MG63 (cell line): ENCODE data around the gene PDILT. TPM values are rescaled to one million over a fixed set of nuclear protein-coding genes. Genes with fewer than 3 reads are reported as not detected.
A peak's percentile ranks its signal among the peaks of the same experiment; 100 is the strongest.

ENCODE experiments used
- DNase-seq: peaks from one replicate; pipeline ENCODE4 v3.0.0-alpha.2; 2020
- H3K27me3 ChIP-seq: fragments of 250-450 bp; sonication (Bioruptor Pico); 2 replicates; pipeline ENCODE4 v1.5.1; 2020; ENCODE audit warnings: mild to moderate bottlenecking, moderate library complexity
- H3K36me3 ChIP-seq: fragments of 250-450 bp; sonication (Bioruptor Pico); 2 replicates; pipeline ENCODE4 v1.5.1; 2020; ENCODE audit warnings: mild to moderate bottlenecking, moderate library complexity
- H3K4me3 ChIP-seq: fragments of 250-450 bp; sonication (Bioruptor Pico); 2 replicates; pipeline ENCODE4 v1.5.1; 2020; ENCODE audit warnings: mild to moderate bottlenecking, moderate library complexity
- H3K9me3 ChIP-seq: fragments of 250-450 bp; sonication (Bioruptor Pico); 2 replicates; pipeline ENCODE4 v1.5.1; 2020; ENCODE audit warnings: mild to moderate bottlenecking, moderate library complexity
- total RNA-seq: library from RNA; depleted of rRNA; stranded (reverse); fragments of >200 nt; shearing (Covaris generic); gene quantifications from 2 replicates; pipeline ENCODE4 v1.2.3, GENCODE V29; 2014; ENCODE audit warnings: low replicate concordance

The PDILT gene
- total RNA-seq, 1 experiment from 2014 or later: not detected

DNA sequence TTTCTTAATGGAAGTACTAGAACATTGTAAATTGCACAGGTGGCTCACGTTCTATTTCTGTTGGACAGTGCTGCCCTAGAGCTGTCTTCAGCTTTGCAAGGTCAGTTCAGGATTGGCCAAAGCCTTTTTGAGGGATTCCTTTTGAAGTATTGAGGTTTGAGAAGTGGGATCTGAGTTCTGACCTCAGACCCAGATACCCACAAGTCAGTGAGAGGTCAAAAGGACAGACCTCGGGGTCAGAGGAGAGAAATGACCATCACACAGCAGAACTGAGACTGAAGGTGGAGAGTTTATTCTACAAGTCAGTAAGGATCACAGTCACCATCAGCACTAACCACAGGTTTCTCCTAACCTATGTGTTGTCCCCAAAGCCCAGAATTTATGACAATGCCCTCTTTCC lies 6.5 kb upstream of the PDILT start:
- no peaks in the 10 kb centered on the region for H3K36me3 ChIP-seq
- no peaks in the 10 kb centered on the region for H3K27me3 ChIP-seq
- H3K9me3 ChIP-seq: no peaks in the 10 kb centered on the region
- no peak for DNase-seq
- H3K4me3 ChIP-seq: no peak overlapping the region

DNA sequence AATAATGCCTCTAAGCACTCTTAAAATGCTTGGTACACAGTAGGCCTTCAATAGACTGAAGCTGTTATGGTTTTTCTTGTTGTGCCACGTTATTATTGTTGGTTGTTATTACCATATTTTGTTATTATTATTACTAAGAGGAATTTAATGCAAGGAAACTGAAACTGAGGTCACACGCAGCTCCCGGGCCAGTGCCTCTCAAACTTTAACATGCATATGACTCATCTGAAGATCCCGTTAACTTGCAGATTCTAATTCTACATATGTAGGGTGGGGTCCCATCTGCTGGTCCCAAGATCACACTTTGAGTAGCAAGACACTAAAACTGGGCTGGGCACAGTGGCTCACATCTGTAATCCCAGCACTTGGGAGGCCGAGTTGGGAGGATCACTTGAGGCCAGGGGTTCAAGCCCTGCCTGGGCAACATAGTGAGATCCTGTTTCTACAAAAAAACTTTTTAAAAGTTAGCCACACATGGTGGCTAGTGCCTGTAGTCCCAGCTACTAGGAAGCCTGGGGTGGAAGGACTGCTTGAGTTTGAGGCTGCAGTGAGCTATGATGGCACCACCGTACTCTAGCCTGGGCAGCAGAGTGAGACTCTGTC lies 5.7 kb upstream of the PDILT start:
- no peaks in the 10 kb centered on the region for H3K36me3 ChIP-seq
- no peaks in the 10 kb centered on the region for H3K27me3 ChIP-seq
- no peaks in the 10 kb centered on the region for H3K9me3 ChIP-seq
- H3K4me3 ChIP-seq: no peak overlapping the region
- peak; percentile 55 for DNase-seq

DNA sequence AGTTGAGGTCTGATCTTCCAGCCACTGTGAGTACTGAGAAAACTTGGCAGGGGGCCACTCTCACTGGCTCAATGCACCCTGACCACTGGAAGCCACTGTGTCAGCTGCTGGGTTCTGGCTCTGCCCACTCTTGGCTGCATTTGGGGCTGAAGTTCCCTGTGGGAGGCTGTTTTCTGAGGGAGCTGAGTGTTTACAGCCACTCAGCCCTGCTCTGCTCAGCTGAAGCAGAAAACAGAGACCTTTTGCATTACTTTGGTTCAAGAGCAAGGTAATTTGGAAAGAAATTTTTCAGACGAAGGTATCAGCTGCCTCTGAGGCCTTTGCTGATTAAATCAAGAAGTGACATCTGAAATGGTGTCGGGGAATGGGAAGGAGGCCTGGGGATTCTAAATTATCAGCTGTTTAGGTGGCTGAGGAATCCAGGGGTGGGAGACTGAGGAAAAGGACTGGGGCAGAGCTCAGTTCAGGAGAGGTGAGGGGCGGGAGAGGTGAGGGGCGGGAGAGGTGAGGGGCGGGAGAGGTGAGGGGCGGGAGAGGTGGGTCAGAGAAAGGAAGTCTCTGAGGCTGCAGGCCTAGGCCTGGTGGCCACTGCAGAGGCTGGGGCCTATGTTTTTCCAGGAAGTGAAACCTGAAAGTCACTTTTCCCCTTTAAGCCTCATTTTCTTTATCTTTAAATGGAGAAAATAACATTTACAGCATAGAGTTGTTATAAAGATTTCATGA lies 5.0 kb upstream of the PDILT start, which contains the start of gene ACSM5:
Gene ACSM5 (plus strand): TSS at position 137 of the 723 bp plus-strand sequence. CDS start 1,951 bp downstream, outside the sequence.
- Histone ChIP-seq H3K36me3 (no peaks in the 10 kb centered on the region), H3K4me3 (no peak within 1 kb of the TSS), H3K27me3 (no peaks in the 10 kb centered on the region), H3K9me3 (no peaks in the 10 kb centered on the region)
- peak; percentile 84 for DNase-seq

DNA sequence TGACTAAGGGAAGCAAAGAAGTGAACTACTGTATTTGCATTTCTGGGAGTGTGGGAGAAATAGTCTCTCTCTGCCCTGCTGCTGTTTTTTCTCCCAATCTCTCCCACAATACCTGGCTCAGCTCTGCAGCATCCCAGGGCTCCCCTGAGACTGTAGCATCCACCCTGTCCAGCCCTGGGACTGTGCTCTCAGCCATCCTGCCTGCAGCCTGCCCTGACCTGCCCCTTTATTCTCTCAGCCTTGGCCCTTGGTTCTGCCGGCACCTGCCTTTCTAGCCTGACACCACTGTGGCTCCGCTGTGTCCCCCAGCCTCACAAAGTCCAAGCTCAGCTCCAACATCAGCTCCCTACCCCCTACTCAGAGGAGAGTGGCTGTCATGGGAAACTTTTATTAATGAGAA lies 1.9 kb downstream of the PDILT start:
- DNase-seq: no peak
- Histone ChIP-seq H3K9me3 (no peaks in the 10 kb centered on the region), H3K4me3 (no peak overlapping the region), H3K36me3 (no peaks in the 10 kb centered on the region), H3K27me3 (no peaks in the 10 kb centered on the region)

DNA sequence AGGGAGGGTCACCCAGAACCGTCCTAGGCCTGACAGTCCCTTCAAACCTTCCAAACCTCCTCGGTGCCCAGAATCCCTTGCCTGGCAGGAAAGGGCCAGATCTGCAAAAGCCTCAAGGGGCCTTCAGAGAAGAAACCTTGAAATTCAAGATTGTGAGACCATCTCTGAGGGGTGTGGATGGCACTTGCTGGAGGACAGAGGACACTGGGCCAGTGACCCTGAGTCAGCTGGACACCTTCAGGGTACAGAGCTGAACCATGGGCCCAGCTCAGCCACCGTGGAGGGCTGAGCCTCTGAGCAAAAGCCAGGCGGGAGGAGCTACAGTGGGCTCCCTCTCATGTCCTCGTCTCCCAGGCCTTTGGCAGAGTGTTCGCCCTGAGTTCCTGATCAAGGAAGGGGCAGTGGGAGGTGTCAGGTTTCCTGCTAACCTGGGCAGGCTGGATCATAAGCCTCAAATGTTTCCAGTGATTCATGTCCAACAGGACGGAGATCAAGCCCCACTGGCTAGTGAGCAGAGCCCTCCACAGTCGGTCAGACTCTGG lies 3.0 kb downstream of the PDILT start:
- Histone ChIP-seq H3K36me3 (no peaks in the 10 kb centered on the region), H3K4me3 (no peak overlapping the region), H3K9me3 (no peaks in the 10 kb centered on the region), H3K27me3 (no peaks in the 10 kb centered on the region)
- no peak for DNase-seq

DNA sequence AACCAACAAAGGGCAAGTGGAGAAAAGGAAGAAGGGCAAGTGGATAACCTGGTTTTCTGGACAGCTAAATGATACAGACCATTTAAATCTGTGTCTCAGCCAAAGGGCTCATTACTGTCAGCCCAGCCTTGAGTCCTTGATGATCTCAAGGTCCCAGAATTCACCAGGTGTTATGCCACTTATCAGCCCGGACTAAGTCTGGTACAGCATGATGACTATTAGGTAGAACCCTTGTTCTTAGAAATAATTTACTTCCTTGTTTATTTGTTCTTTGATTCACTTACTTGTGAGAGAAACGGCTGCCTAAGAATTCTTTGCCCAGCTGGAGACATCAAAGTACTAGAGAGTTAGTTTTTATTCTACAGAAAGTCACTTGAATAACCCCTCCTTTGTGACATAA lies 3.5 kb downstream of the PDILT start:
- Histone ChIP-seq H3K9me3 (no peaks in the 10 kb centered on the region), H3K36me3 (no peaks in the 10 kb centered on the region), H3K4me3 (no peak overlapping the region), H3K27me3 (no peaks in the 10 kb centered on the region)
- DNase-seq: no peak

DNA sequence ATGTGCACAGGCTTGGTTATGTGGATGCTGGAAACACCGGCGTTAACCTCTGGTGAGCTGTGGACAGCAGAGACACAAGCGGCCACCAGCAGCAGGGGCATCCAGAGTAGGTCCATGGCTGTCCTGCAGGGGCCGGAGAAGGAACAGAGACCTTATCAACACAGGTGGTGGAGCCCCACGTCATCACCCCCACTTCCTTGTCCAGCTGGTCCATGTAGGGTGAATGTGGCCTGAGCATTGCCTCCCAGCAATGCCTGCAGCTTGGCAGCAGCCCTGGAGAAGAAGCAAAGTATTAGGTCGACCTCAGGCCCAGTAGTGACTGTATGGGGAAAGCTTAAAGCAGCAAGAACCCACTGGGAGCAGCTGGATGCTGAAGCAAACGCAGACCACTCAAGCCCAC lies 5.4 kb downstream of the PDILT start:
- no peak overlapping the region for H3K4me3 ChIP-seq
- no peaks in the 10 kb centered on the region for H3K9me3 ChIP-seq
- DNase-seq: no peak

DNA sequence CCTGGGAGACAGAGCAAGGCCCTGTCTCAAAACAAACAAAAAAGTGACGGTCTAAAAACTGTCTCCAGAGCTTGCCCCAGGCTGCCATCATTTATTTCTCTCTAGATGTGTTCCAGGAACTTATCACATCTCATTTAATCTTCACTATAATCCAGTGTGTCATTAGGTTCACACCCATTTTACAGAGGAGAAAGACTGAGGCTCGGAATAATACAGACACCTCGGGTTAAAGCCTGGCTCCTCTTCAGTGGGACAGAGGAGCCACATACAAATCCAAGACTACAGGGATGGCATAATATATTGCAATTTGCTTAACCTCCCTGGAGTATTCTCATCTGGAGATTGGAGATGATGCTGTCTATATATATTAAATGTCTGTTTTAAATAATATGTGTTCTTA lies 5.9 kb downstream of the PDILT start:
- H3K27me3 ChIP-seq: no peaks in the 10 kb centered on the region
- DNase-seq: no peak

More for the DNA sequence above, 5.4 kb downstream of the PDILT start:
- Histone ChIP-seq H3K27me3 (no peaks in the 10 kb centered on the region), H3K36me3 (no peaks in the 10 kb centered on the region)

DNA sequence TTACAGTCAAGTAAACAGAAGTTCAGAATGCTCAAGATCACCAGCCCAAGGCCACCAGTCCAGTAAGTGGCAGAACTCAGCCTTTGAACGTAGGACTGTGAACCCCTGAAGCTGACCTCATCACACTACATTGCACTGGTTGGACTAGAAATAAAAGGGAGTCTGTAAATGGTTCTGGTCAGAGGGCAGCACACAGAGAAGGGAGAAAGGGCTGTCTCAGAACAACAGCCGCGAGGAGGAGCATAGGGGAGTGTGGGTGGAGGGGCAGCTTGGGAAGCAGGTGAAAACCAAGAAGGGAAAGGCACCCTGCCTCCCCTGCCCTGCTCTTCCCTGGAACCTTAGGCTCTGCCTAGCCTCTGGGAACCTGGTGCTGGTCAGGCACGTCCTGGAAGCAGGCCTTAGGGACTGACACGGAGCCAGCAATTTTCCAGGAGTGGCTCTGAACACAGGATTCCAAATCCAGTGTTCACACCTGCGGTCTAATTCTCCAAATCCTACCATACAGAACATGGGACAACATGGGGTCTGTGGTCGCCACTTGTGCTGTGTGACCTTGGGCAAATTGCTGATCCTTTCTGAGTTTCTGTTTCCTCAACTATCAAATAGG lies 7.0 kb downstream of the PDILT start:
- no peak for DNase-seq
- no peak overlapping the region for H3K4me3 ChIP-seq
- H3K27me3 ChIP-seq: no peaks in the 10 kb centered on the region
- H3K36me3 ChIP-seq: no peaks in the 10 kb centered on the region
- H3K9me3 ChIP-seq: no peaks in the 10 kb centered on the region

More for the DNA sequence above, 5.9 kb downstream of the PDILT start:
- H3K4me3 ChIP-seq: no peak overlapping the region
- H3K36me3 ChIP-seq: no peaks in the 10 kb centered on the region
- H3K9me3 ChIP-seq: no peaks in the 10 kb centered on the region

DNA sequence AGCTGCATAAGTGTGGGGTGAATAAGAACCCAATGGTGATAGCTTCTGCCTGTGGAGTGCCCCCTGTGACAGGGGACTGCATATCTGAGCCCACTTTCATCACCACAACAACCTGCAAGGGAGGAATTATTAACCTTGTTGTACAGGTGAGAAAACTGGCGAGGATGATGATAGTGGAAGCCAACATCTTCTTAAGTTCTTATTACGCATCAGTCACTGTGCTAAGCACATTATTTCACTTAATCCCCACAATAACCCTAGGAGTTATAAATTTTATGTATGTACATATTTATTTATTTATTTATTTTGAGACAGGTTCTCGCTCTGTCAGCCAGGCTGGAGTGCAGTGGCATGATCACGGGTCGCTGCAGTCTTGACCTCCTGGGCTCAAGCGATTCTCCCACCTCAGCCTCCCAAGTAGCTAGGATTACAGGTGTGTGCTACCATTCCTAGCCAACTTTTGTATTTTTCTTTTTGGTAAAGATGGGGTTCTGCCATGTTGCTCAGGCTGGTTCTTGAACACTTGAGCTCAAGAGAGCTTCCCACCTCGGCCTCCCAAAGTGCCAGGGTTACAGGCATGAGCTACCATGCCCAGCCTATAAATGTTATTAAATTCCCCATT lies 7.6 kb downstream of the PDILT start:
- no peak for DNase-seq
- no peaks in the 10 kb centered on the region for H3K27me3 ChIP-seq
- no peaks in the 10 kb centered on the region for H3K36me3 ChIP-seq
- no peaks in the 10 kb centered on the region for H3K9me3 ChIP-seq
- H3K4me3 ChIP-seq: no peak overlapping the region

DNA sequence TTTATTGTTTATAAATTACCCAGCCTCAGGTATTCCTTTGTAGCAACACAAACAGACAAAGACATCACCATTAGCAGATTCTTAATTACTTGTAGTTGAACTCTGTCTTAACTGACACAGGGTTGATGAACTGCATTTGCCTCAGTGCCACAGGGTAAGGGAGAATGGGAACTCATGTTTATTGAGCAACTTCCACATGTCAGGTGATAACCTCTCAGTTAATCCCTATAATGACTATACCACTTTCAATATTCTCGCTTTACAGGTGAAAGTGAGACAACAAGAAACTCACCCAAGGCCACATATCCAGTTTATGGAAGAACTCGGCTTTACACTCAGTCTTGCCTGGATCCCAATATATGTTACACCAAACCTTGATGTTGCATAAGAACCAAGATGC lies 8.6 kb downstream of the PDILT start:
- H3K9me3 ChIP-seq: no peaks in the 10 kb centered on the region
- no peak overlapping the region for H3K4me3 ChIP-seq
- H3K27me3 ChIP-seq: 0 out of 2 replicates have a peak, but pooled peaks cover under 1% of the 10 kb centered on the region
- DNase-seq: no peak
- no peaks in the 10 kb centered on the region for H3K36me3 ChIP-seq

DNA sequence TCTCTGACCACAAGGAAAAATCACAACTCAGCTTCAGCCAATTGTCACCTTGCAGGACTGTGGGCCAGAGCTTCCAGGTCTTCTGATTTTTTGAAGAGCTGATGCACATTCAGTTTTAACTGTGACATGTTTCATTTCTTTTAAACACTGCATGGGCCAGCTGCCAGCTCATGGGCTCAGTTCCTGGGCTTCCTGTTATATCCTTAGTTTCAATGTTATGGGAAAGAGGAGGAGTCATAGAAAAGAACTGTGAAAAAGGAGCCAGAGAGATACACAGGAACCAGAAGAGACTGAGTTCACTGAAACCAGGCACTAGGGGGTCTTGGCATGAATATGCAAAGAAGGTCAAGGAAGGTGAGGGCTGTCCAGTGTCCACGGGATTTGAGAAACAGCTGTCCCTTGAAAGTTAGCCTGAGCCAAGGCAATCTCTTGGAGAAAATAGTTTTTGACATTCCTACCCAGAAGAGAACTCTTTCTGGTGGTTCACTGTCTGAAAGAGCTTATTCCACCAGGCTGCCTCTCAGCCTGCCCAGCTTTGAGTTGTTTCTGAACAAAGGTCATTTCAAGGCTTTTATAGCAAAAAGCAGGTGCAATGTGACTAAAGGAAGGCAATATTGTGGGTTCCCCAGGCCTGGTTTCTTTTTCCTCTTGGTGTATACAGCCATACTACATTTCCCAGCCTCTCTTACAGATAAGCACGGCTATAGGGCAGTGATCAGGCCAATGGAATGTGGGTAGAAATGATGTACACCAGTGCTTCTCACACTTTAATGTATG lies 10.5 kb downstream of the PDILT start:
- 0 out of 2 replicates have a peak, but pooled peaks cover 2% of the 10 kb centered on the region for H3K27me3 ChIP-seq
- no peaks in the 10 kb centered on the region for H3K36me3 ChIP-seq
- no peak overlapping the region for H3K4me3 ChIP-seq
- no peaks in the 10 kb centered on the region for H3K9me3 ChIP-seq
- DNase-seq: peak; percentile 35

DNA sequence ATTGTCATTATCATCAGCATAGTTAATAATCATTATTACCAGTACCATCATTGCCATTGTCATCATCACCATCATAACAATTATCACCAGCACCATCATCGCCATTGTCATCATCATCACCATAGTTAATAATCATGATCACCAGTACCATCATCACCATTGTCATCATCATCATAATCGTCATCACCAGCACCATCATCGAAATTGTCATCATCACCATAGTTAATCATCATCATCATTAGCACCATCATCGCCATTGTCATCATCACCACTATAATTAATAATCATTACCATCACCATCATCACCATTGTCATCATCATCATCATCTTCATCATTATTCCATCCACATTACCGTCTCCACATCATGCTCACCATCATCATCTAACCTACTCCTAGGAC lies 13.5 kb downstream of the PDILT start:
- no peaks in the 10 kb centered on the region for H3K9me3 ChIP-seq
- 0 out of 2 replicates have a peak, but pooled peaks cover 2% of the 10 kb centered on the region for H3K27me3 ChIP-seq
- no peak overlapping the region for H3K4me3 ChIP-seq
- H3K36me3 ChIP-seq: no peaks in the 10 kb centered on the region
- no peak for DNase-seq

DNA sequence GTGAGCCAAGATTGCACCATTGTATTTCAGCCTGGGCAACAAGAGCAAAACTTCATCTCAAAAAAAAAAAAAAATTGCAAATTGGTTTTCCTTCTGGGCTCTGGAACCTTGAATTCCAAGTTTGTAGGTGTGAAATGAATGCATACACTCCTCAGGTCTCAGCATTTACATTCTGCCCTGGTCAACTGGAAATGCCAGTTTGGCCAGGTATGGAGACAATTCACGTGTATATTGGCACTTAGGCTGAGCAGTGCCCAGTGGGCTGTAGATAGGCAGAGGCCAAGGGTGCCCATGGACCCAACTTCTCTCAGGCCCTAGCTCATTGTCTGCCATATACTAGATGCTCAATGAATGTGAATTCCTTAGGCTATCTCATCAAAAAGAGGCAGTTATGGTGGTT lies 15.7 kb downstream of the PDILT start:
- no peaks in the 10 kb centered on the region for H3K9me3 ChIP-seq
- 0 out of 2 replicates have a peak, but pooled peaks cover 2% of the 10 kb centered on the region for H3K27me3 ChIP-seq
- H3K4me3 ChIP-seq: no peak overlapping the region
- DNase-seq: no peak
- no peaks in the 10 kb centered on the region for H3K36me3 ChIP-seq

DNA sequence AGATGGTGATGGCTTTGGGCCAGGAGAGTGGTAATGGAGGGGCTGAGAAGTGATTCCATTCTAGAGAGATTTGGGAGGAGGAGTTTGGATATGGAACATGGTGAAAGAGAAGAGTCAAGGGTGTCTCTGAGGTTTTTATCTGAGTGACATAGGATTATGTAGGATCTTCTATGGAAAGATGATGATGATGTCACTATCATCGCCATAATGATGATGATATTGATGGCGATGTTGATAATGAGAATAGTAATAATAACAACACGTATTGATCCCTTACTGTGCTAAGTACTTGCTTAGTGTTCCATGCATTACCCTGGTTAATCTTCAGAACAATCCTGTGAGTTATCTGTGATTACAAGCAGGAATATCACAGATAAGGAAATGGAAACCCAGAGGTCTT lies 16.6 kb downstream of the PDILT start:
- H3K27me3 ChIP-seq: 0 out of 2 replicates have a peak, but pooled peaks cover 2% of the 10 kb centered on the region
- no peak overlapping the region for H3K4me3 ChIP-seq
- no peaks in the 10 kb centered on the region for H3K9me3 ChIP-seq
- no peak for DNase-seq
- H3K36me3 ChIP-seq: no peaks in the 10 kb centered on the region
